CD14-positive monocyte (primary cell): Measurements from ENCODE around the gene PTPRN2. TPM values are rescaled to one million over a fixed set of nuclear protein-coding genes. Genes with fewer than 3 reads are reported as not detected.

ENCODE experiments used
- DNase-seq, 3 donors: peaks; one replicate each; pipeline ENCODE4 v3.0.0-alpha.2; 2011 to 2022
- H2AFZ ChIP-seq: 2 replicates; pipeline ENCODE4 v1.6.0; 2012; ENCODE audit warnings: mild to moderate bottlenecking, low read depth, low read length, inconsistent platforms; ENCODE audit not compliant: insufficient read depth, poor library complexity, severe bottlenecking
- H3K27ac ChIP-seq, 2 donors: 1 replicate in 1 of 2; 2 replicates in 1 of 2; pipeline ENCODE4 v1.5.1; 2012 to 2013; ENCODE audit warnings: low read length in 2 of 2, control low read depth in 1 of 2, inconsistent platforms in 1 of 2, low read depth in 1 of 2, mild to moderate bottlenecking in 1 of 2
- H3K27me3 ChIP-seq, 2 donors: one replicate each; pipeline versions ENCODE4 v1.6.0 to v1.6.1; 2011 to 2013; ENCODE audit warnings: low read length in 2 of 2; ENCODE audit not compliant: control insufficient read depth in 2 of 2, insufficient read depth in 2 of 2
- H3K36me3 ChIP-seq, 2 donors: replicated peaks in 1 of 2; 1 replicate in 1 of 2; 2 replicates in 1 of 2; pipeline versions ENCODE4 v1.5.1 to v1.6.1; 2012 to 2013; ENCODE audit warnings: low read length in 2 of 2, control low read depth in 1 of 2, inconsistent platforms in 1 of 2, mild to moderate bottlenecking in 1 of 2; ENCODE audit not compliant: insufficient read depth in 2 of 2, control insufficient read depth in 1 of 2
- H3K4me1 ChIP-seq, 2 donors: 1 replicate in 1 of 2; 2 replicates in 1 of 2; pipeline versions ENCODE4 v1.5.1 to v1.6.1; 2012 to 2013; ENCODE audit warnings: low read length in 2 of 2, control low read depth in 1 of 2, inconsistent platforms in 1 of 2, mild to moderate bottlenecking in 1 of 2, moderate library complexity in 1 of 2; ENCODE audit not compliant: insufficient read depth in 2 of 2, control insufficient read depth in 1 of 2
- H3K4me2 ChIP-seq: replicated peaks from 2 replicates; pipeline ENCODE3; 2012; ENCODE audit warnings: low read length, moderate library complexity, mild to moderate bottlenecking; ENCODE audit not compliant: poor library complexity, severe bottlenecking; ENCODE audit errors: extremely low read depth
- H3K4me3 ChIP-seq, 3 experiments: fragments of 200-600 bp in 1 of 3; sonication (generic) in 1 of 3; replicated peaks in 1 of 3; 1 replicate in 2 of 3; 2 replicates in 1 of 3; pipeline ENCODE4 v1.5.1; 2011 to 2013; ENCODE audit warnings: low read length in 3 of 3, mild to moderate bottlenecking in 3 of 3, control low read depth in 2 of 3, low read depth in 2 of 3, inconsistent platforms in 1 of 3, moderate library complexity in 1 of 3
- H3K79me2 ChIP-seq: 2 replicates; pipeline ENCODE4 v1.6.0; 2012; ENCODE audit warnings: mild to moderate bottlenecking, control low read depth, inconsistent platforms, low read length, moderate library complexity; ENCODE audit not compliant: insufficient read depth
- H3K9ac ChIP-seq: 2 replicates; pipeline ENCODE4 v1.6.0; 2017; ENCODE audit warnings: low read length, mild to moderate bottlenecking; ENCODE audit not compliant: insufficient read depth, poor library complexity, severe bottlenecking
- H3K9me3 ChIP-seq, 2 donors: replicated peaks in 1 of 2; 1 replicate in 1 of 2; 2 replicates in 1 of 2; pipeline versions ENCODE4 v1.5.1 to v1.6.1; 2012 to 2013; ENCODE audit warnings: low read length in 2 of 2, control low read depth in 1 of 2; ENCODE audit not compliant: control insufficient read depth in 1 of 2, insufficient read depth in 1 of 2
- H4K20me1 ChIP-seq: 2 replicates; pipeline ENCODE4 v1.6.0; 2012; ENCODE audit warnings: mild to moderate bottlenecking, low read length, control low read depth, moderate library complexity; ENCODE audit not compliant: insufficient read depth
- H3K27ac Mint-ChIP-seq, 7 donors: one replicate each; pipeline ENCODE4 v1.8.0; 2020; ENCODE audit warnings: mild to moderate bottlenecking in 7 of 7, mixed read lengths in 7 of 7, moderate library complexity in 6 of 7, inconsistent platforms in 2 of 7
- H3K27me3 Mint-ChIP-seq, 3 donors: one replicate each; pipeline ENCODE4 v1.8.0; 2021 to 2022; ENCODE audit warnings: low read depth in 3 of 3, mild to moderate bottlenecking in 3 of 3, mixed read lengths in 3 of 3, moderate library complexity in 3 of 3, inconsistent platforms in 1 of 3
- H3K36me3 Mint-ChIP-seq, 2 donors: one replicate each; pipeline ENCODE4 v1.8.0; 2020; ENCODE audit warnings: mixed read lengths in 2 of 2, inconsistent platforms in 1 of 2, mild to moderate bottlenecking in 1 of 2
- H3K4me1 Mint-ChIP-seq: one replicate; pipeline ENCODE4 v1.8.0; 2020; ENCODE audit warnings: mild to moderate bottlenecking, mixed read lengths
- H3K4me3 Mint-ChIP-seq, 2 donors: one replicate each; pipeline ENCODE4 v1.8.0; 2020; ENCODE audit warnings: mild to moderate bottlenecking in 2 of 2, mixed read lengths in 2 of 2, moderate library complexity in 1 of 2
- H3K9me3 Mint-ChIP-seq, 7 donors: one replicate each; pipeline ENCODE4 v1.8.0; 2020 to 2022; ENCODE audit warnings: mixed read lengths in 7 of 7, mild to moderate bottlenecking in 6 of 7, moderate library complexity in 6 of 7, inconsistent platforms in 2 of 7
- CTCF ChIP-seq: fragments of 200-600 bp; IDR thresholded peaks from one replicate; pipeline ENCODE4 v1.8.0; 2022; ENCODE audit warnings: antibody characterized with exemption, mild to moderate bottlenecking
- WGBS: methylation state at CpG from one replicate; pipeline ENCODE4 v1.1.5; 2013; ENCODE audit warnings: missing lambda C conversion rate; ENCODE audit not compliant: insufficient coverage; 5-methylcytosine and 5-hydroxymethylcytosine counted together
- intact Hi-C, 2 donors: fragments of 100-400 bp; cut with micrococcal nuclease; formaldehyde crosslinking; loops; one replicate each; pipeline versions ENCODE4 v1.15.0 to v1.15.1; 2023
- polyA plus RNA-seq, 3 donors: library from polyadenylated mRNA; depleted of rRNA in 1 of 3; unstranded in 2 of 3; stranded (reverse) in 1 of 3; fragments of 300-500 nt in 2 of 3; fragments of >200 nt in 1 of 3; fragmentation: Illumina TruSeq in 2 of 3; gene quantifications; 1 replicate in 2 of 3; 2 replicates in 1 of 3; pipeline ENCODE4 v1.2.3, GENCODE V29; 2012 to 2021

Gene PTPRN2
- polyA plus RNA-seq, 3 donors: 0.25 to 1.4 (median 0.97) TPM

DNA sequence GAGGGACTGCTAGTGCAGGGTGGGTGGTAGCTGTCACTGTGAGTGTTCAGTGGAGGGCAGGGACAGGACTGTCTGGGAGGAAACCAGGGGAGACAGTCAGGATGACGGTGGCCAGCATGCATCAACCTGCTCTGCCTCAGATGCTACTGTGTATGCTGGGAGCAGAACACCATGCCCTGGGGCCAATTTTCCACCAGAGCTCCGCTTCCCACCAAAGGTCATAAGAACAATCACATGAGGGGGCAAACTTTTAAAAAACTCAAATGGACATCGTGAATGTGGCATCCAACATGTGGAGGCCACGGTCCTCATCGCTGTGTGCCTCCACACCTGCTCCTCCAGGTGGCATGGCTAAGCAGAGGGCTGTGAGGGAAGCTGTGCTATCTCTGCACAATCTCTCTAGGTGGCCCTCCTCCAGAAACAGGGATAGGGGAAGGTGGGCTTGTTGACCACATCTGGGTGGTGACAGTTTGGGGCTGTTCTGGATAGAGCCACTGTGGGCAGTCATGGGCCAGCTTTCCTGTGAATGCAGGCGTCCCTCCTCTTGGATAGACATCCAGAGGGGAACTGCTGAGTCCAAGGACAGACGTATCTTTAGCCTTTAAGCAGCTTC, 411.0 kb downstream of the PTPRN2 start:
- Histone ChIP-seq H3K4me2 (no peak overlapping the region), H2AFZ (no peak overlapping the region), H3K27me3 (no peaks in the 10 kb centered on the region), H3K27ac (no peak overlapping the region), H3K9me3 (peaks cover 45 to 50% of the 10 kb centered on the region in 2 donors), H3K9ac (no peak overlapping the region), H3K36me3 (no peaks in the 10 kb centered on the region), H4K20me1 (no peaks in the 10 kb centered on the region), H3K4me3 (no peak overlapping the region), H3K79me2 (no peaks in the 10 kb centered on the region), H3K4me1 (no peaks in the 10 kb centered on the region)
- H3K27me3 Mint-ChIP-seq: peaks cover 0 to 5% (median 1%) of the 10 kb centered on the region in 3 donors
- H3K27ac Mint-ChIP-seq: no peak overlapping the region
- WGBS: 87% methylated on average over 5 of the region's 7 CpGs
- no peak overlapping the region for H3K4me3 Mint-ChIP-seq
- peaks cover 14 to 46% (median 35%) of the 10 kb centered on the region in 7 donors for H3K9me3 Mint-ChIP-seq
- TF ChIP-seq CTCF: no peak
- H3K4me1 Mint-ChIP-seq: no peaks in the 10 kb centered on the region
- intact Hi-C loops: no loop called here
- DNase-seq: no peak
- no peaks in the 10 kb centered on the region for H3K36me3 Mint-ChIP-seq

GRCh38 chr7:158175779-158176178, 411.8 kb downstream of the PTPRN2 start:
- 92% methylated on average over 15 of the region's 15 CpGs for WGBS
- Histone ChIP-seq H2AFZ (no peak overlapping the region), H3K4me1 (no peaks in the 10 kb centered on the region), H3K27ac (no peak overlapping the region), H3K79me2 (no peaks in the 10 kb centered on the region), H4K20me1 (no peaks in the 10 kb centered on the region), H3K9me3 (peaks cover 45 to 51% of the 10 kb centered on the region in 2 donors), H3K27me3 (no peaks in the 10 kb centered on the region), H3K9ac (no peak overlapping the region), H3K36me3 (no peaks in the 10 kb centered on the region), H3K4me3 (no peak overlapping the region), H3K4me2 (no peak overlapping the region)
- no peak for TF ChIP-seq CTCF
- no peak overlapping the region for H3K27ac Mint-ChIP-seq
- H3K9me3 Mint-ChIP-seq: peaks cover 16 to 46% (median 36%) of the 10 kb centered on the region in 7 donors
- no peaks in the 10 kb centered on the region for H3K4me1 Mint-ChIP-seq
- no peak for DNase-seq
- H3K4me3 Mint-ChIP-seq: no peak overlapping the region
- intact Hi-C loops: no loop called here
- peaks cover 0 to 5% (median 1%) of the 10 kb centered on the region in 3 donors for H3K27me3 Mint-ChIP-seq
- H3K36me3 Mint-ChIP-seq: no peaks in the 10 kb centered on the region
